Gastrocnemius medialis (tissue), 4 donors: ENCODE data around the gene NUP54. TPM values are rescaled to one million over a fixed set of nuclear protein-coding genes. Genes with fewer than 3 reads are reported as not detected.

Source experiments
- ATAC-seq, 2 donors: fragments of 150-250 bp; one replicate each; pipeline ENCODE4 v1.9.1; 2016
- DNase-seq, 2 donors: peaks; one replicate each; pipeline ENCODE4 v3.0.0-alpha.2; 2019
- H3K27ac ChIP-seq, 4 donors: fragments of 200-600 bp; sonication (generic); 1 replicate in 1 of 4; 2 replicates in 3 of 4; pipeline ENCODE4 v1.5.1; 2016 to 2018; ENCODE audit warnings: mild to moderate bottlenecking in 2 of 4, moderate library complexity in 1 of 4
- H3K27me3 ChIP-seq, 3 donors: fragments of 200-600 bp; sonication (generic) in 2 of 3; 1 replicate in 1 of 3; 2 replicates in 2 of 3; pipeline versions ENCODE4 v1.5.1 to v1.6.0; 2016 to 2019; ENCODE audit warnings: mild to moderate bottlenecking in 1 of 3, moderate library complexity in 1 of 3
- H3K36me3 ChIP-seq, 2 donors: fragments of 200-600 bp; sonication (generic) in 1 of 2; one replicate each; pipeline ENCODE4 v1.5.1; 2017 to 2018
- H3K4me1 ChIP-seq, 2 donors: fragments of 200-600 bp; sonication (generic) in 1 of 2; one replicate each; pipeline ENCODE4 v1.5.1; 2016 to 2017; ENCODE audit warnings: mild to moderate bottlenecking in 2 of 2
- H3K4me3 ChIP-seq, 4 donors: fragments of 200-600 bp; sonication (generic) in 3 of 4; 1 replicate in 1 of 4; 2 replicates in 3 of 4; pipeline ENCODE4 v1.5.1; 2016 to 2019; ENCODE audit warnings: mild to moderate bottlenecking in 2 of 4
- H3K9me3 ChIP-seq, 3 donors: fragments of 200-600 bp; sonication (generic) in 2 of 3; 1 replicate in 1 of 3; 2 replicates in 2 of 3; pipeline ENCODE4 v1.5.1; 2016 to 2019
- CTCF ChIP-seq, 5 experiments: fragments of 450-650 bp in 3 of 5; fragments of 200-600 bp in 2 of 5; sonication (generic) in 2 of 5; IDR thresholded peaks in 4 of 5; conservative IDR thresholded peaks in 1 of 5; 1 replicate in 4 of 5; 2 replicates in 1 of 5; pipeline ENCODE4 v1.5.1; 2016 to 2019; ENCODE audit warnings: antibody characterized with exemption in 5 of 5, mild to moderate bottlenecking in 3 of 5, moderate library complexity in 3 of 5
- POLR2A ChIP-seq, 2 donors: fragments of 450-650 bp; IDR thresholded peaks; one replicate each; pipeline ENCODE4 v1.6.1; 2017; ENCODE audit warnings: antibody characterized with exemption in 2 of 2, mild to moderate bottlenecking in 2 of 2, moderate library complexity in 2 of 2
- in situ Hi-C, 4 donors: fragments of 200-750 bp; cut with MboI; loops; one replicate each; pipeline versions ENCODE4 v1.15.0 to v1.8.0; 2017; ENCODE audit warnings: low sequenced_read_pairs in 4 of 4
- intact Hi-C: fragments of 100-400 bp; cut with DNase I; formaldehyde crosslinking; loops from one replicate; pipeline ENCODE4 v1.15.1; 2023; ENCODE audit warnings: low total_unique reads
- total RNA-seq, 4 donors: library from RNA; depleted of rRNA; stranded (reverse); fragments of >200 nt; gene quantifications; one replicate each; pipeline versions ENCODE4 v1.1.0 to v1.2.3, GENCODE V29; 2016

Gene NUP54
- total RNA-seq, 4 donors from 2014 or later = 15.7 to 22.8 (median 20.0) TPM

- H3K4me1 ChIP-seq = peaks cover 67 to 70% of the 10 kb centered on the region in 2 donors
- H3K4me3 ChIP-seq = no peak overlapping the region
- peaks cover 0 to 5% of the 10 kb centered on the region in 2 donors for H3K36me3 ChIP-seq
- ATAC-seq = no peak
- H3K27me3 ChIP-seq = no peaks in the 10 kb centered on the region
- in situ Hi-C loops = no loop called here
- TF ChIP-seq POLR2A (IDR thresholded peaks at IDR 0.05) (no peak), CTCF (IDR thresholded peaks at IDR 0.05 in 4 of 5, conservative IDR thresholded peaks at IDR 0.05 in 1 of 5) (no peak)
- H3K9me3 ChIP-seq = no peaks in the 10 kb centered on the region
- intact Hi-C loops = loop anchor here (5.0 to 10.0 kb wide), 3 partner anchors 59 to 414 kb away; partner anchors contain the start of genes G3BP2 and NUP54
- no peak for DNase-seq
- H3K27ac ChIP-seq = peak overlapping the region; percentile 80 to 93 (median 84)
Measured at GRCh38 chr4:76088719-76089118, 59.5 kb downstream of the NUP54 start.

GRCh38 chr4:76087007-76087769 lies 61.0 kb downstream of the NUP54 start:
- in situ Hi-C loops (no loop called here), intact Hi-C loops (loop anchor here (1.0 to 10.0 kb wide), 5 partner anchors 60 to 412 kb away; partner anchors contain the start of genes G3BP2, NUP54 and SDAD1)
- TF ChIP-seq CTCF (IDR thresholded peaks at IDR 0.05 in 4 of 5, conservative IDR thresholded peaks at IDR 0.05 in 1 of 5) = peak; percentile 35 to 70 (median 66)
- no peak for TF ChIP-seq POLR2A (IDR thresholded peaks at IDR 0.05)
- H3K4me3 ChIP-seq = peak overlapping the region; percentile 10 to 46 (median 37)
- DNase-seq (peak; percentile 52 to 67), ATAC-seq (peak; percentile 82 to 86)
- peaks cover 75 to 85% of the 10 kb centered on the region in 2 donors for H3K4me1 ChIP-seq
- H3K27ac ChIP-seq = peak overlapping the region; percentile 80 to 93 (median 84)
- H3K36me3 ChIP-seq = no peaks in the 10 kb centered on the region
- no peaks in the 10 kb centered on the region for H3K27me3 ChIP-seq
- H3K9me3 ChIP-seq = no peaks in the 10 kb centered on the region

DNA sequence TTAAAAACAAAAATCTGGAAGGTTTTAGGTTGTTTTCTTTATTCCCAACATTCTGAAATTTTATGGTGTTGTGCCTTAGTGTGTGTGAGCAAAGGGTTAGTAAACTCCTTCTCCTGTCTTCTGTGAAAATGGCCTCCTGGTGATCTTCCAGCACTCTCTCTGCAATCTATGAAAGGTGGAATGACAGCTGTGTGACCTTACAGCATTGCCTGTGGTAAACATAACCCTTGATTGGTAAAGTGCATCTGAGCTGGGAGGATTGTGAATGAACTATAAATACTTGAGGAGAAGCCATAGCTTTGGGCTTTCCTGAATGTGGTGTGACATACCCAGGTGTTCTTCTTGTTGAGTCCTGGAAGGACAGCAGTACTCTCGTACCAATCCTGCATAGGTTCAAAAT lies 63.7 kb downstream of the NUP54 start:
- H3K4me1 ChIP-seq = peaks cover 61 to 72% of the 10 kb centered on the region in 2 donors
- H3K4me3 ChIP-seq = no peak overlapping the region
- no peaks in the 10 kb centered on the region for H3K36me3 ChIP-seq
- intact Hi-C loops = loop anchor here (5.0 to 10.0 kb wide), 2 partner anchors 113 to 410 kb away; partner anchors contain the start of gene G3BP2
- H3K27me3 ChIP-seq = no peaks in the 10 kb centered on the region
- peak overlapping the region; percentile 80 to 93 (median 84) for H3K27ac ChIP-seq
- TF ChIP-seq CTCF (IDR thresholded peaks at IDR 0.05 in 4 of 5, conservative IDR thresholded peaks at IDR 0.05 in 1 of 5) (no peak), POLR2A (IDR thresholded peaks at IDR 0.05) (peak; percentile 9 to 34)
- in situ Hi-C loops = no loop called here
- peak; percentile 42 to 44 for DNase-seq
- no peaks in the 10 kb centered on the region for H3K9me3 ChIP-seq
- ATAC-seq = peak; percentile 63 to 68

GRCh38 chr4:76083386-76083988 lies 64.7 kb downstream of the NUP54 start:
- TF ChIP-seq POLR2A (IDR thresholded peaks at IDR 0.05) = no peak
- TF ChIP-seq CTCF (IDR thresholded peaks at IDR 0.05 in 4 of 5, conservative IDR thresholded peaks at IDR 0.05 in 1 of 5) = no peak
- Histone ChIP-seq H3K27me3 (no peaks in the 10 kb centered on the region), H3K9me3 (no peaks in the 10 kb centered on the region), H3K4me1 (peaks cover 60 to 62% of the 10 kb centered on the region in 2 donors), H3K4me3 (no peak overlapping the region), H3K36me3 (no peaks in the 10 kb centered on the region), H3K27ac (peak overlapping the region; percentile 80 to 93 (median 84))
- in situ Hi-C loops = no loop called here
- ATAC-seq (no peak), DNase-seq (no peak)
- intact Hi-C loops = loop anchor here (5.0 to 10.0 kb wide), 2 partner anchors 114 to 409 kb away; partner anchors contain the start of gene G3BP2
